ENCODE results near the gene IL1RAPL1. TPM values are rescaled to one million over a fixed set of nuclear protein-coding genes. Genes with fewer than 3 reads are reported as not detected.

The IL1RAPL1 gene
- total and polyA plus RNA-seq, 2 donors (not counting 3 experiments of a cell fraction or from before 2014, with no cell fraction given), result 0.79 to 1.3 TPM

GRCh38 chrX:28549838-28550237 is 37.4 kb upstream of the IL1RAPL1 start:
- CTCF ChIA-PET, result no interaction called here
- H3K36me3 ChIP-seq (ENCODE audit: control insufficient read depth in 2 of 2, extremely low read depth in 1 of 2, insufficient read depth in 2 of 2, low read length in 2 of 2), result no peaks in the 10 kb centered on the region
- H3K9ac ChIP-seq (replicated peaks; ENCODE audit: extremely low read depth, insufficient read depth, low read length), result no peak overlapping the region
- no peaks in the 10 kb centered on the region for H3K79me2 ChIP-seq (ENCODE audit: control insufficient read depth, insufficient read depth, low read length)
- no TSS peak for BruUV-seq (replicated peaks)
- DNase-seq (ENCODE audit: low read depth, low spot score) (no peak), FAIRE-seq (no peak)
- POLR2A ChIA-PET, result no interaction called here
- no peak overlapping the region for H3K4me2 ChIP-seq (ENCODE audit: insufficient read depth, low read length)
- H3K27ac ChIP-seq (ENCODE audit: insufficient read depth, low read depth, low read length), result no peak overlapping the region
- no peak overlapping the region for H3K4me3 ChIP-seq (replicated peaks in 1 of 3; ENCODE audit: insufficient read depth in 1 of 3, low read depth in 1 of 3, low read length in 3 of 3)
- dilution Hi-C loops (cut with MboI; ENCODE audit: extremely low pct_ligation_motif_present, low sequenced_read_pairs), result no loop called here
- no peaks in the 10 kb centered on the region for H3K4me1 ChIP-seq (ENCODE audit: control insufficient read depth, extremely low read depth, insufficient read depth, low read length)
- H3K9me1 ChIP-seq (replicated peaks; ENCODE audit: control insufficient read depth, extremely low read depth, insufficient read depth, low read length), result no peaks in the 10 kb centered on the region
- TF ChIP-seq EZH2 (IDR thresholded peaks at IDR 0.05; ENCODE audit: borderline replicate concordance, low read depth, low read length, severe bottlenecking) (no peak), MAX (IDR thresholded peaks at IDR 0.05; ENCODE audit: insufficient read depth, insufficient read length) (no peak), JUN (IDR thresholded peaks at IDR 0.05; ENCODE audit: borderline replicate concordance, insufficient read depth, insufficient read length, low read depth) (no peak), MYC (IDR thresholded peaks at IDR 0.05; ENCODE audit: low read depth, low read length) (no peak), GATA2 (IDR thresholded peaks at IDR 0.05; ENCODE audit: insufficient read depth, insufficient read length, low read depth, low read length) (no peak), POLR2AphosphoS5 (IDR thresholded peaks at IDR 0.05; ENCODE audit: insufficient read depth, low read depth, low read length) (no peak), FOS (IDR thresholded peaks at IDR 0.05; ENCODE audit: borderline replicate concordance, insufficient read depth, low read length) (no peak), CTCF (IDR thresholded peaks at IDR 0.05; ENCODE audit: extremely low read depth in 1 of 2, insufficient read depth in 1 of 2, low read depth in 1 of 2, low read length in 2 of 2) (no peak), POLR2A (IDR thresholded peaks at IDR 0.05; ENCODE audit: low read depth, low read length) (no peak)
- no peaks in the 10 kb centered on the region for H3K9me3 ChIP-seq (replicated peaks; ENCODE audit: control insufficient read depth, insufficient read depth, low read length)
- no peak overlapping the region for H2AFZ ChIP-seq (ENCODE audit: low read depth, low read length)
- no peaks in the 10 kb centered on the region for H4K20me1 ChIP-seq (replicated peaks; ENCODE audit: control insufficient read depth, extremely low read depth, insufficient read depth, low read length)
- no peaks in the 10 kb centered on the region for H3K27me3 ChIP-seq (ENCODE audit: control insufficient read depth in 2 of 2, insufficient read depth in 2 of 2, low read length in 2 of 2)
- intact Hi-C loops (cut with micrococcal nuclease), result no loop called here

All from endothelial cell of umbilical vein (primary cell).